HEK293 (cell line): ENCODE results near the gene ZNF280B.

ENCODE experiments used
- BCL6B ChIP-seq: fragments of 450-650 bp; formaldehyde crosslinking; IDR thresholded peaks from 2 replicates; pipeline ENCODE4 v1.5.1; 2017; ENCODE audit warnings: missing biosample characterization, missing genetic modification characterization
- PBX3 ChIP-seq: sonication (generic); formaldehyde crosslinking; IDR thresholded peaks from 2 replicates; pipeline ENCODE4 v1.8.1; 2022; ENCODE audit warnings: mild to moderate bottlenecking, moderate library complexity, missing genetic modification reagents
- SCRT2 ChIP-seq: fragments of 450-650 bp; formaldehyde crosslinking; IDR thresholded peaks from 2 replicates; pipeline ENCODE4 v1.5.1; 2016; ENCODE audit warnings: missing biosample characterization, missing genetic modification characterization
- YY2 ChIP-seq: fragments of 450-650 bp; formaldehyde crosslinking; IDR thresholded peaks from 2 replicates; pipeline ENCODE4 v1.5.1; 2016; ENCODE audit warnings: missing biosample characterization, missing genetic modification characterization
- ZBTB44 ChIP-seq: fragments of 450-650 bp; IDR thresholded peaks from 2 replicates; pipeline ENCODE4 v1.5.1; 2018; ENCODE audit warnings: missing biosample characterization, mild to moderate bottlenecking, missing genetic modification characterization
- ZFP3 ChIP-seq: fragments of 450-650 bp; formaldehyde crosslinking; IDR thresholded peaks from 2 replicates; pipeline ENCODE4 v1.5.1; 2016; ENCODE audit warnings: low read depth, missing biosample characterization, missing genetic modification characterization
- ZFP41 ChIP-seq: fragments of 450-650 bp; formaldehyde crosslinking; IDR thresholded peaks from 2 replicates; pipeline ENCODE4 v1.5.1; 2016; ENCODE audit warnings: missing biosample characterization, missing genetic modification characterization, borderline replicate concordance
- ZNF311 ChIP-seq: fragments of 450-650 bp; formaldehyde crosslinking; IDR thresholded peaks from 2 replicates; pipeline ENCODE4 v1.5.1; 2017; ENCODE audit warnings: missing biosample characterization, missing genetic modification characterization, borderline replicate concordance
- ZNF777 ChIP-seq: fragments of 450-650 bp; formaldehyde crosslinking; IDR thresholded peaks from 2 replicates; pipeline ENCODE4 v1.5.1; 2017; ENCODE audit warnings: missing biosample characterization, missing genetic modification characterization, borderline replicate concordance
- TF ChIP-seq, protein P1 (sequence below): fragments of 450-650 bp; formaldehyde crosslinking; IDR thresholded peaks from 2 replicates; pipeline ENCODE4 v1.5.1; 2016; ENCODE audit warnings: missing biosample characterization, missing genetic modification characterization
- TF ChIP-seq, protein P2 (sequence below): fragments of 450-650 bp; formaldehyde crosslinking; IDR thresholded peaks from 2 replicates; pipeline ENCODE4 v1.5.1; 2016; ENCODE audit warnings: missing biosample characterization, missing genetic modification characterization

DNA sequence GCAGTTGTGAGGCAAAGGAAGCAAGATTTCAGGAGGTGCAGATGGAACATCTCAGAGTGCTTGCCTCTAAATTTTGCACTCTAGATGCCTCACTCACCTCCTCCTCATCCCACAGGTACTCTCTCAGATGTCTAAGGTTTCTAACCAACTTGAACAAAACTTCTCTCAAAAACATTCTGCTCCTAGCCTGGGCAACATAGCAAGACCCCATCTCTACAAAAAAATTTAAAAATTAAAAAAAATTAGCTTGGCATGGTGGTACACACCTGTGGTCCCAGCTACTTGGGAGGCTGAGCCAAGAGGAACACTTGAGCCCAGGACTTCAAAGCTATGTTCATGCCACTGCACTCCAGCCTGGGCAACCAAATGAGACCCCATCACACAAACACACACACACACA, 7.3 kb upstream of the ZNF280B start:
- TF ChIP-seq, protein P1, sequence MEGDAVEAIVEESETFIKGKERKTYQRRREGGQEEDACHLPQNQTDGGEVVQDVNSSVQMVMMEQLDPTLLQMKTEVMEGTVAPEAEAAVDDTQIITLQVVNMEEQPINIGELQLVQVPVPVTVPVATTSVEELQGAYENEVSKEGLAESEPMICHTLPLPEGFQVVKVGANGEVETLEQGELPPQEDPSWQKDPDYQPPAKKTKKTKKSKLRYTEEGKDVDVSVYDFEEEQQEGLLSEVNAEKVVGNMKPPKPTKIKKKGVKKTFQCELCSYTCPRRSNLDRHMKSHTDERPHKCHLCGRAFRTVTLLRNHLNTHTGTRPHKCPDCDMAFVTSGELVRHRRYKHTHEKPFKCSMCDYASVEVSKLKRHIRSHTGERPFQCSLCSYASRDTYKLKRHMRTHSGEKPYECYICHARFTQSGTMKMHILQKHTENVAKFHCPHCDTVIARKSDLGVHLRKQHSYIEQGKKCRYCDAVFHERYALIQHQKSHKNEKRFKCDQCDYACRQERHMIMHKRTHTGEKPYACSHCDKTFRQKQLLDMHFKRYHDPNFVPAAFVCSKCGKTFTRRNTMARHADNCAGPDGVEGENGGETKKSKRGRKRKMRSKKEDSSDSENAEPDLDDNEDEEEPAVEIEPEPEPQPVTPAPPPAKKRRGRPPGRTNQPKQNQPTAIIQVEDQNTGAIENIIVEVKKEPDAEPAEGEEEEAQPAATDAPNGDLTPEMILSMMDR = no peak
- TF ChIP-seq SCRT2 (tag by site-specific recombination) (no peak), ZFP3 (no peak), BCL6B (tag by site-specific recombination) (no peak), YY2 (no peak), ZNF311 (tag by site-specific recombination) (no peak), ZFP41 (tag by site-specific recombination) (no peak), ZNF777 (tag by site-specific recombination) (no peak), PBX3 (CRISPR knock-in tag) (no peak), ZBTB44 (tag by site-specific recombination) (no peak)
- TF ChIP-seq, protein P2, sequence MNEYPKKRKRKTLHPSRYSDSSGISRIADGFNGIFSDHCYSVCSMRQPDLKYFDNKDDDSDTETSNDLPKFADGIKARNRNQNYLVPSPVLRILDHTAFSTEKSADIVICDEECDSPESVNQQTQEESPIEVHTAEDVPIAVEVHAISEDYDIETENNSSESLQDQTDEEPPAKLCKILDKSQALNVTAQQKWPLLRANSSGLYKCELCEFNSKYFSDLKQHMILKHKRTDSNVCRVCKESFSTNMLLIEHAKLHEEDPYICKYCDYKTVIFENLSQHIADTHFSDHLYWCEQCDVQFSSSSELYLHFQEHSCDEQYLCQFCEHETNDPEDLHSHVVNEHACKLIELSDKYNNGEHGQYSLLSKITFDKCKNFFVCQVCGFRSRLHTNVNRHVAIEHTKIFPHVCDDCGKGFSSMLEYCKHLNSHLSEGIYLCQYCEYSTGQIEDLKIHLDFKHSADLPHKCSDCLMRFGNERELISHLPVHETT (tag by site-specific recombination) = no peak
